Stimulated activated CD8-positive, alpha-beta memory T cell treated with anti-CD3 and anti-CD28 coated beads, Interleukin-4, amount 100 ng/mL, for 4 hours (primary cell): Measurements from ENCODE around the gene FXYD1.

ENCODE experiments used
- DNase-seq, 2 donors: peaks; one replicate each; pipeline ENCODE4 v3.0.0-alpha.2; 2020; ENCODE audit warnings: low read depth in 2 of 2, low spot score in 1 of 2

FXYD1 gene

GRCh38 chr19:35184267-35184666, 45.6 kb downstream of the FXYD1 start:
- no peak for DNase-seq

GRCh38 chr19:35184884-35185283, 46.3 kb downstream of the FXYD1 start:
- no peak for DNase-seq
